ENCODE data around the gene ACTL6A. TPM values are rescaled to one million over a fixed set of nuclear protein-coding genes. Genes with fewer than 3 reads are reported as not detected.

Gene ACTL6A
- total and polyA plus RNA-seq, 2 of the 4 experiments (the other 2 are of a cell fraction): 48.3 to 70.1 TPM

- ATAC-seq (ENCODE audit: low read depth): no peak
Observed at GRCh38 chr3:179606534-179607085, 43.9 kb downstream of the ACTL6A start.

More at GRCh38 chr3:179606534-179607085, 43.9 kb downstream of the ACTL6A start:
- Histone ChIP-seq H3K9ac (ENCODE audit: low read depth, low read length) (no peak overlapping the region), H2BK5ac (ENCODE audit: low read depth, low read length, poor library complexity, severe bottlenecking) (no peak overlapping the region), H4K91ac (ENCODE audit: insufficient read depth, low read depth, low read length) (no peak overlapping the region), H3K9me3 (ENCODE audit: control insufficient read depth, insufficient read depth, low read length) (no peaks in the 10 kb centered on the region), H3K4me1 (ENCODE audit: control insufficient read depth, insufficient read depth, low read length) (no peaks in the 10 kb centered on the region; the same call in 1 of the 2 replicates), H3K79me1 (ENCODE audit: low read depth in 1 of 2, low read length in 2 of 2) (peaks cover 20 to 24% of the 10 kb centered on the region in 2 experiments), H3K4me3 (ENCODE audit: insufficient read depth, low read depth, low read length) (no peak overlapping the region), H4K20me1 (ENCODE audit: insufficient read depth, low read length) (no peaks in the 10 kb centered on the region), H2AK9ac (replicated peaks; ENCODE audit: low read depth, low read length, poor library complexity) (no peak overlapping the region), H3K27ac (ENCODE audit: insufficient read depth, low read length) (no peak overlapping the region), H3K14ac (replicated peaks; ENCODE audit: low read depth, low read length) (no peak overlapping the region), H3K27me3 (ENCODE audit: control insufficient read depth, insufficient read depth, low read length) (no peaks in the 10 kb centered on the region), H2BK120ac (ENCODE audit: low read depth, low read length) (no peak overlapping the region), H3K23ac (ENCODE audit: low read depth, low read length) (no peak overlapping the region), H2AK5ac (ENCODE audit: low read depth, low read length) (no peak overlapping the region), H4K8ac (ENCODE audit: low read depth in 2 of 2, low read length in 2 of 2) (no peak overlapping the region), H3K18ac (ENCODE audit: low read depth, low read length) (no peak overlapping the region), H2AFZ (replicated peaks; ENCODE audit: low read length, poor library complexity) (no peak overlapping the region), H4K5ac (ENCODE audit: low read depth, low read length) (no peak overlapping the region), H3K4ac (ENCODE audit: low read depth, low read length) (no peak overlapping the region), H3K36me3 (ENCODE audit: control insufficient read depth, insufficient read depth, low read length) (peaks cover 8% of the 10 kb centered on the region), H3K4me2 (ENCODE audit: low read depth, low read length) (no peak overlapping the region), H2BK20ac (ENCODE audit: low read depth, low read length) (no peak overlapping the region), H3K56ac (ENCODE audit: extremely low read depth, insufficient read depth, low read length) (no peak overlapping the region), H3K9me1 (ENCODE audit: insufficient read depth, low read length) (peaks cover 3% of the 10 kb centered on the region; the same call in 1 of the 2 replicates), H2BK15ac (ENCODE audit: low read depth, low read length) (no peak overlapping the region)
- DNase-seq: no peak
- intact Hi-C loops (cut with micrococcal nuclease): no loop called here
- TF ChIP-seq MXI1 (IDR thresholded peaks at IDR 0.05; ENCODE audit: borderline replicate concordance, low read depth, low read length) (no peak), CTCF (conservative IDR thresholded peaks at IDR 0.05; ENCODE audit: low read depth, low read length) (no peak), FOS (IDR thresholded peaks at IDR 0.05; ENCODE audit: low read depth, low read length) (no peak), RCOR1 (IDR thresholded peaks at IDR 0.05; ENCODE audit: insufficient replicate concordance, low read length) (no peak), SMC3 (IDR thresholded peaks at IDR 0.05; ENCODE audit: low read depth, low read length) (no peak), BHLHE40 (IDR thresholded peaks at IDR 0.05; ENCODE audit: low read depth, low read length) (no peak)
- in situ Hi-C loops (cut with MboI; ENCODE audit: low sequenced_read_pairs): no loop called here
- dilution Hi-C loops (cut with HindIII; ENCODE audit: low sequenced_read_pairs, unreplicated experiment): no loop called here
- ChIA-PET POLR2A (ENCODE audit: unreplicated experiment) (no interaction called here), CTCF (no interaction called here)
- BruUV-seq (replicated peaks): no TSS peak
- WGBS, 2 experiments (ENCODE audit: extremely low coverage in 2 of 2, insufficient read length in 1 of 2): no CpG with 5 or more reads among the region's 4 CpGs

Data from IMR-90 (cell line).